ENCODE measurements around the gene ATXN7L1. TPM values are rescaled to one million over a fixed set of nuclear protein-coding genes. Genes with fewer than 3 reads are reported as not detected.

ATXN7L1 gene
- total RNA-seq, 4 donors from 2014 or later: 12.3 to 28.8 (median 21.0) TPM

DNA sequence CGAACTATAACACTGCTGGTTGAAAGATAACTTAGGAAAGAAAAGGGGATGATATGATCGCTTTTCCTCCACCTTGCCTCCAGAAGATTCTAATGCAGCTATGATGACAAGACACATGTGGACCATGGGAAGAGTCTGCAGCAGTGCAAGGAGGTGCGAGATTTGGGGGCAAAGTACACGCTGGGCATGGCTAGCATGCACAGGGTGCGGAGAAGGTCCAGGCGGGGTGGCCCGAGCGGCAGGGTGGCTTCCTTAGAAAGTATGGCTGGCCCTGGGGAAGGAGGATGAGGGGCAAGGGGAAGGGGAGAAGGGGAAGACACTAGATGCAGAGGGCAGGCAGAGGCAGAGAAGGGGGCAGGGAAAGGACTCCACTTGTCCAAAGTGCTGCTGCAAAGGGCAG lies 15.6 kb downstream of the ATXN7L1 start:
- intact Hi-C loops (cut with DNase I; ENCODE audit: low total_unique reads): no loop called here
- Histone ChIP-seq H3K4me1 (no peaks in the 10 kb centered on the region), H3K27ac (no peak overlapping the region), H3K4me3 (no peak overlapping the region), H3K27me3 (no peaks in the 10 kb centered on the region), H3K36me3 (no peaks in the 10 kb centered on the region), H3K9me3 (no peaks in the 10 kb centered on the region)
- in situ Hi-C loops (cut with MboI; ENCODE audit: low pct_ligation_motif_present in 1 of 4, low pct_unique_long_range_greater_than_20kb in 1 of 4, low sequenced_read_pairs in 3 of 4): no loop called here
- 88 to 89% methylated on average over 6 to 8 of the region's 8 CpGs for WGBS, 2 donors (ENCODE audit: low coverage in 1 of 2)
- TF ChIP-seq EP300 (IDR thresholded peaks at IDR 0.05; ENCODE audit: low read depth) (no peak), POLR2A (IDR thresholded peaks at IDR 0.05) (no peak), POLR2AphosphoS5 (IDR thresholded peaks at IDR 0.05) (no peak)
- TF ChIP-seq, protein P1, sequence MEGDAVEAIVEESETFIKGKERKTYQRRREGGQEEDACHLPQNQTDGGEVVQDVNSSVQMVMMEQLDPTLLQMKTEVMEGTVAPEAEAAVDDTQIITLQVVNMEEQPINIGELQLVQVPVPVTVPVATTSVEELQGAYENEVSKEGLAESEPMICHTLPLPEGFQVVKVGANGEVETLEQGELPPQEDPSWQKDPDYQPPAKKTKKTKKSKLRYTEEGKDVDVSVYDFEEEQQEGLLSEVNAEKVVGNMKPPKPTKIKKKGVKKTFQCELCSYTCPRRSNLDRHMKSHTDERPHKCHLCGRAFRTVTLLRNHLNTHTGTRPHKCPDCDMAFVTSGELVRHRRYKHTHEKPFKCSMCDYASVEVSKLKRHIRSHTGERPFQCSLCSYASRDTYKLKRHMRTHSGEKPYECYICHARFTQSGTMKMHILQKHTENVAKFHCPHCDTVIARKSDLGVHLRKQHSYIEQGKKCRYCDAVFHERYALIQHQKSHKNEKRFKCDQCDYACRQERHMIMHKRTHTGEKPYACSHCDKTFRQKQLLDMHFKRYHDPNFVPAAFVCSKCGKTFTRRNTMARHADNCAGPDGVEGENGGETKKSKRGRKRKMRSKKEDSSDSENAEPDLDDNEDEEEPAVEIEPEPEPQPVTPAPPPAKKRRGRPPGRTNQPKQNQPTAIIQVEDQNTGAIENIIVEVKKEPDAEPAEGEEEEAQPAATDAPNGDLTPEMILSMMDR (IDR thresholded peaks at IDR 0.05): no peak
- no peak for DNase-seq

- no peak for DNase-seq
- intact Hi-C loops (cut with DNase I; ENCODE audit: low total_unique reads): no loop called here
- H3K27ac ChIP-seq: no peak overlapping the region
Measured at GRCh38 chr7:105857009-105857952, 19.1 kb downstream of the ATXN7L1 start.

DNA sequence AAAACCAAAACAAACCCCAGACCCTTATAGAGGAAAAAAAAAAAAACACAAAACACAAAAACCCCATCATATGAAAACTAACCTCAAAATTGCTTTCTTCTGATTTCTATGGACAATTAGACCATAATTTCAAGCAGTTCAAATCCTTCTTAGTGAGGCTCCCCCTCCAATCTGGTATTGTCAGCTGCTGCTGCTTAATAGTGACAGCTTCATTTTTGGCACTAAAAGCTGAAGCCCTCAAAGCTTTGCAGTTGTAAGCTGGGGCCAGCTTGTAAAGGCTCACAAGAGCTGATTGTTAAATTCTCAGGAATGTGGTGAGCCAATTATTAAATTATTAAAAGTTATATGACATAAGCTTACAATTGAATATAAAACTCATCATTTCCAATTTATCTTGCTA lies 21.9 kb downstream of the ATXN7L1 start:
- no peaks in the 10 kb centered on the region for H3K36me3 ChIP-seq
- peaks cover 0 to 6% (median 2%) of the 10 kb centered on the region in 4 donors for H3K4me1 ChIP-seq
- intact Hi-C loops (cut with DNase I; ENCODE audit: low total_unique reads): no loop called here
- no peaks in the 10 kb centered on the region for H3K9me3 ChIP-seq
- no peak for DNase-seq
- peak overlapping the region; percentile 39 to 79 (median 72) for H3K27ac ChIP-seq
- in situ Hi-C loops (cut with MboI; ENCODE audit: low pct_ligation_motif_present in 1 of 4, low pct_unique_long_range_greater_than_20kb in 1 of 4, low sequenced_read_pairs in 3 of 4): no loop called here
- no peaks in the 10 kb centered on the region for H3K27me3 ChIP-seq
- no peak overlapping the region for H3K4me3 ChIP-seq
- TF ChIP-seq POLR2AphosphoS5 (IDR thresholded peaks at IDR 0.05) (no peak), EP300 (IDR thresholded peaks at IDR 0.05; ENCODE audit: low read depth) (no peak), POLR2A (IDR thresholded peaks at IDR 0.05) (no peak)
- TF ChIP-seq, protein P1 (IDR thresholded peaks at IDR 0.05): no peak

More at GRCh38 chr7:105857009-105857952, 19.1 kb downstream of the ATXN7L1 start:
- no peak for TF ChIP-seq POLR2A (IDR thresholded peaks at IDR 0.05)
- TF ChIP-seq EP300 (IDR thresholded peaks at IDR 0.05; ENCODE audit: low read depth): no peak
- no peak for TF ChIP-seq POLR2AphosphoS5 (IDR thresholded peaks at IDR 0.05)
- TF ChIP-seq, protein P1 (IDR thresholded peaks at IDR 0.05): no peak
- Histone ChIP-seq H3K9me3 (no peaks in the 10 kb centered on the region), H3K36me3 (no peaks in the 10 kb centered on the region), H3K27me3 (no peaks in the 10 kb centered on the region), H3K4me3 (no peak overlapping the region), H3K4me1 (peaks cover 0 to 4% (median 2%) of the 10 kb centered on the region in 4 donors)
- WGBS, 2 donors (ENCODE audit: low coverage in 1 of 2): 80 to 100% methylated on average over 1 to 2 of the region's 2 CpGs
- in situ Hi-C loops (cut with MboI; ENCODE audit: low pct_ligation_motif_present in 1 of 4, low pct_unique_long_range_greater_than_20kb in 1 of 4, low sequenced_read_pairs in 3 of 4): no loop called here

GRCh38 chr7:105853931-105854419 lies 22.4 kb downstream of the ATXN7L1 start:
- no peaks in the 10 kb centered on the region for H3K36me3 ChIP-seq
- WGBS, 2 donors (ENCODE audit: low coverage in 1 of 2): 64% methylated on average over 17 of the region's 17 CpGs; no CpG with 5 or more reads in 1 of the 2 donors
- no peaks in the 10 kb centered on the region for H3K9me3 ChIP-seq
- no peak for DNase-seq
- H3K4me3 ChIP-seq: no peak overlapping the region
- intact Hi-C loops (cut with DNase I; ENCODE audit: low total_unique reads): no loop called here
- in situ Hi-C loops (cut with MboI; ENCODE audit: low pct_ligation_motif_present in 1 of 4, low pct_unique_long_range_greater_than_20kb in 1 of 4, low sequenced_read_pairs in 3 of 4): no loop called here
- H3K4me1 ChIP-seq: peaks cover 0 to 7% (median 2%) of the 10 kb centered on the region in 4 donors
- TF ChIP-seq, protein P1 (IDR thresholded peaks at IDR 0.05): peak in 1 of 5 experiments; percentile 21
- TF ChIP-seq POLR2AphosphoS5 (IDR thresholded peaks at IDR 0.05) (no peak), POLR2A (IDR thresholded peaks at IDR 0.05) (no peak), EP300 (IDR thresholded peaks at IDR 0.05; ENCODE audit: low read depth) (no peak)
- H3K27ac ChIP-seq: peak overlapping the region; percentile 39 to 79 (median 72)
- H3K27me3 ChIP-seq: no peaks in the 10 kb centered on the region
